ENCODE measurements around the gene FGD5.

FGD5 gene

GRCh38 chr3:14818804-14819500 is at the start of gene FGD5:
Gene FGD5 (plus strand): TSS chr3:14818962. CDS start chr3:14819072, 110 bp downstream.
- DNase-seq (ENCODE audit: low read depth) = no peak

- DNase-seq (ENCODE audit: low read depth) = no peak
Observed at GRCh38 chr3:14769544-14770325, 49.0 kb upstream of the FGD5 start.

GRCh38 chr3:14770591-14770990 is 48.2 kb upstream of the FGD5 start:
- no peak for DNase-seq (ENCODE audit: low read depth)

GRCh38 chr3:14771593-14772497 is 46.9 kb upstream of the FGD5 start:
- DNase-seq (ENCODE audit: low read depth) = no peak

- DNase-seq (ENCODE audit: low read depth) = no peak
Observed at GRCh38 chr3:14772533-14773138, 46.1 kb upstream of the FGD5 start.

- no peak for DNase-seq (ENCODE audit: low read depth)
Observed at GRCh38 chr3:14773281-14773680, 45.5 kb upstream of the FGD5 start.

GRCh38 chr3:14773691-14774128 is 45.1 kb upstream of the FGD5 start:
- no peak for DNase-seq (ENCODE audit: low read depth)

GRCh38 chr3:14774431-14774830 is 44.3 kb upstream of the FGD5 start:
- DNase-seq (ENCODE audit: low read depth) = no peak

GRCh38 chr3:14775011-14775410 is 43.8 kb upstream of the FGD5 start:
- no peak for DNase-seq (ENCODE audit: low read depth)

- DNase-seq (ENCODE audit: low read depth) = no peak
Observed at GRCh38 chr3:14775563-14775962, 43.2 kb upstream of the FGD5 start.

- no peak for DNase-seq (ENCODE audit: low read depth)
Observed at GRCh38 chr3:14779069-14779685, 39.6 kb upstream of the FGD5 start.

- no peak for DNase-seq (ENCODE audit: low read depth)
Observed at GRCh38 chr3:14780927-14781507, 37.7 kb upstream of the FGD5 start.

- no peak for DNase-seq (ENCODE audit: low read depth)
Observed at GRCh38 chr3:14783480-14784086, 35.2 kb upstream of the FGD5 start.

GRCh38 chr3:14784087-14784681 is 34.6 kb upstream of the FGD5 start:
- DNase-seq (ENCODE audit: low read depth) = no peak

- no peak for DNase-seq (ENCODE audit: low read depth)
Observed at GRCh38 chr3:14785207-14786155, 33.3 kb upstream of the FGD5 start.

GRCh38 chr3:14786369-14786768 is 32.4 kb upstream of the FGD5 start:
- DNase-seq (ENCODE audit: low read depth) = no peak

GRCh38 chr3:14787630-14788029 is 31.1 kb upstream of the FGD5 start:
- no peak for DNase-seq (ENCODE audit: low read depth)

- no peak for DNase-seq (ENCODE audit: low read depth)
Observed at GRCh38 chr3:14788644-14789043, 30.1 kb upstream of the FGD5 start.

GRCh38 chr3:14789221-14789620 is 29.5 kb upstream of the FGD5 start:
- DNase-seq (ENCODE audit: low read depth) = no peak

Data from CMK (cell line).